Measurements from ENCODE around the gene GNB2.
A peak's percentile ranks its signal among the peaks of the same experiment; 100 is the strongest.

The GNB2 gene

GRCh38 chr7:100675581-100676350 lies 2.2 kb downstream of the GNB2 start:
- Mint-ChIP-seq H3K27me3 (no peaks in the 10 kb centered on the region), H3K9me3 (no peaks in the 10 kb centered on the region), H3K4me1 (peaks cover 34% of the 10 kb centered on the region), H3K27ac (peak overlapping the region; percentile 55), H3K36me3 (no peaks in the 10 kb centered on the region), H3K4me3 (peak overlapping the region; percentile 89)

GRCh38 chr7:100676501-100677306 lies 3.2 kb downstream of the GNB2 start:
- Mint-ChIP-seq H3K4me1 (peaks cover 37% of the 10 kb centered on the region), H3K36me3 (no peaks in the 10 kb centered on the region), H3K4me3 (peak overlapping the region; percentile 89), H3K27me3 (no peaks in the 10 kb centered on the region), H3K9me3 (no peaks in the 10 kb centered on the region), H3K27ac (peak overlapping the region; percentile 84)

- Mint-ChIP-seq H3K9me3 (no peaks in the 10 kb centered on the region), H3K4me1 (peaks cover 44% of the 10 kb centered on the region), H3K27me3 (no peaks in the 10 kb centered on the region), H3K4me3 (peak overlapping the region; percentile 47), H3K27ac (peak overlapping the region; percentile 74), H3K36me3 (no peaks in the 10 kb centered on the region)
Observed at GRCh38 chr7:100677308-100678267, 4.0 kb downstream of the GNB2 start.

- Mint-ChIP-seq H3K4me3 (no peak overlapping the region), H3K36me3 (no peaks in the 10 kb centered on the region), H3K27ac (peak overlapping the region; percentile 70), H3K4me1 (peaks cover 44% of the 10 kb centered on the region), H3K9me3 (no peaks in the 10 kb centered on the region), H3K27me3 (no peaks in the 10 kb centered on the region)
Observed at GRCh38 chr7:100678291-100678984, 4.9 kb downstream of the GNB2 start.

- Mint-ChIP-seq H3K9me3 (no peaks in the 10 kb centered on the region), H3K36me3 (no peaks in the 10 kb centered on the region), H3K27ac (peak overlapping the region; percentile 8), H3K27me3 (no peaks in the 10 kb centered on the region), H3K4me3 (no peak overlapping the region), H3K4me1 (peaks cover 44% of the 10 kb centered on the region)
Observed at GRCh38 chr7:100679129-100679926, 5.8 kb downstream of the GNB2 start.

- peak overlapping the region; percentile 71 for H3K27ac Mint-ChIP-seq
- H3K4me1 Mint-ChIP-seq = peaks cover 44% of the 10 kb centered on the region
- H3K4me3 Mint-ChIP-seq = no peak overlapping the region
- H3K27me3 Mint-ChIP-seq = no peaks in the 10 kb centered on the region
- no peaks in the 10 kb centered on the region for H3K9me3 Mint-ChIP-seq
- no peaks in the 10 kb centered on the region for H3K36me3 Mint-ChIP-seq
Observed at GRCh38 chr7:100679927-100680575, 6.5 kb downstream of the GNB2 start.

GRCh38 chr7:100680576-100681271 lies 7.2 kb downstream of the GNB2 start:
- Mint-ChIP-seq H3K27ac (no peak overlapping the region), H3K27me3 (no peaks in the 10 kb centered on the region), H3K4me3 (no peak overlapping the region), H3K9me3 (no peaks in the 10 kb centered on the region), H3K4me1 (peaks cover 44% of the 10 kb centered on the region), H3K36me3 (no peaks in the 10 kb centered on the region)

- no peaks in the 10 kb centered on the region for H3K36me3 Mint-ChIP-seq
- peaks cover 40% of the 10 kb centered on the region for H3K4me1 Mint-ChIP-seq
- H3K27ac Mint-ChIP-seq = peak overlapping the region; percentile 23
- no peaks in the 10 kb centered on the region for H3K9me3 Mint-ChIP-seq
- no peak overlapping the region for H3K4me3 Mint-ChIP-seq
- no peaks in the 10 kb centered on the region for H3K27me3 Mint-ChIP-seq
Observed at GRCh38 chr7:100681491-100682227, 8.1 kb downstream of the GNB2 start.

- Mint-ChIP-seq H3K36me3 (no peaks in the 10 kb centered on the region), H3K27ac (no peak overlapping the region), H3K4me3 (no peak overlapping the region), H3K27me3 (no peaks in the 10 kb centered on the region), H3K9me3 (no peaks in the 10 kb centered on the region), H3K4me1 (peaks cover 35% of the 10 kb centered on the region)
Observed at GRCh38 chr7:100682228-100682741, 8.7 kb downstream of the GNB2 start.

GRCh38 chr7:100682991-100683658 lies 9.6 kb downstream of the GNB2 start:
- no peaks in the 10 kb centered on the region for H3K9me3 Mint-ChIP-seq
- H3K36me3 Mint-ChIP-seq = no peaks in the 10 kb centered on the region
- H3K27me3 Mint-ChIP-seq = no peaks in the 10 kb centered on the region
- H3K27ac Mint-ChIP-seq = no peak overlapping the region
- H3K4me1 Mint-ChIP-seq = peaks cover 27% of the 10 kb centered on the region
- H3K4me3 Mint-ChIP-seq = no peak overlapping the region

GRCh38 chr7:100683659-100684533 lies 10.4 kb downstream of the GNB2 start:
- Mint-ChIP-seq H3K27me3 (no peaks in the 10 kb centered on the region), H3K4me1 (peaks cover 28% of the 10 kb centered on the region), H3K27ac (no peak overlapping the region), H3K4me3 (no peak overlapping the region), H3K9me3 (no peaks in the 10 kb centered on the region), H3K36me3 (no peaks in the 10 kb centered on the region)
